Occipital lobe (tissue), 2 donors: ENCODE measurements around the gene ANAPC2. TPM values are rescaled to one million over a fixed set of nuclear protein-coding genes. Genes with fewer than 3 reads are reported as not detected.
A peak's percentile ranks its signal among the peaks of the same experiment; 100 is the strongest.

Experiments used
- DNase-seq: peaks from one replicate; lab custom pipeline; 2025; lab: John Stamatoyannopoulos, UW
- total RNA-seq: library from RNA; depleted of rRNA; stranded (reverse); fragments of >200 nt; gene quantifications from one replicate; pipeline ENCODE4 v1.2.3, GENCODE V29; 2014

The ANAPC2 gene
- 19.3 TPM for total RNA-seq

GRCh38 chr9:137188490-137189296 lies at the start of gene ANAPC2, which contains the start of gene SSNA1:
ANAPC2 (minus strand) TSS chr9:137188560; CDS start chr9:137188532, 28 bp downstream.
SSNA1 (plus strand) TSS chr9:137188676; CDS start chr9:137188727, 51 bp downstream.
- DNase-seq, result peak; percentile 89

- DNase-seq, result no peak
Measured at GRCh38 chr9:137236936-137237421, 48.6 kb upstream of the ANAPC2 start.

- peak; percentile 69 for DNase-seq
Measured at GRCh38 chr9:137236238-137236935, 48.0 kb upstream of the ANAPC2 start.

- no peak for DNase-seq
Measured at GRCh38 chr9:137235424-137236237, 47.3 kb upstream of the ANAPC2 start.

- no peak for DNase-seq
Measured at GRCh38 chr9:137234758-137235423, 46.5 kb upstream of the ANAPC2 start.

- DNase-seq, result no peak
Measured at GRCh38 chr9:137234055-137234697, 45.8 kb upstream of the ANAPC2 start.

- no peak for DNase-seq
Measured at GRCh38 chr9:137233143-137233980, 45.0 kb upstream of the ANAPC2 start.

- DNase-seq, result no peak
Measured at GRCh38 chr9:137232510-137232909, 44.1 kb upstream of the ANAPC2 start.

- DNase-seq, result no peak
Measured at GRCh38 chr9:137232101-137232500, 43.7 kb upstream of the ANAPC2 start.

GRCh38 chr9:137231372-137232039 lies 43.1 kb upstream of the ANAPC2 start:
- no peak for DNase-seq

GRCh38 chr9:137230705-137231371 lies 42.5 kb upstream of the ANAPC2 start, which contains the start of gene SLC34A3:
SLC34A3 (plus strand) TSS chr9:137230901; CDS start chr9:137231703, 802 bp downstream.
- no peak for DNase-seq

- no peak for DNase-seq
Measured at GRCh38 chr9:137229903-137230704, 41.7 kb upstream of the ANAPC2 start.

- no peak for DNase-seq
Measured at GRCh38 chr9:137228968-137229896, 40.9 kb upstream of the ANAPC2 start.

- DNase-seq, result no peak
Measured at GRCh38 chr9:137228506-137228967, 40.2 kb upstream of the ANAPC2 start.

GRCh38 chr9:137227853-137228505 lies 39.6 kb upstream of the ANAPC2 start:
- DNase-seq, result no peak
